Measurements from ENCODE around the gene ZFYVE9. TPM values are rescaled to one million over a fixed set of nuclear protein-coding genes. Genes with fewer than 3 reads are reported as not detected.

Gene ZFYVE9
- total RNA-seq, 1 donor from 2014 or later: 53.3 TPM

- DNase-seq: no peak
These were observed 251.3 kb downstream of the ZFYVE9 start for GRCh38 chr1:52393174-52393573.

Other genes starting within 250 kb of the ZFYVE9 start
- 0.51 TPM for gene RAB3B, start 151.4 kb upstream of the ZFYVE9 start, total RNA-seq
- gene KTI12, start 108.3 kb upstream of the ZFYVE9 start, total RNA-seq: 5.7 TPM
- 16.2 TPM for gene TXNDC12, start 86.9 kb upstream of the ZFYVE9 start, total RNA-seq
- 64.8 TPM for gene BTF3L4, start 85.8 kb upstream of the ZFYVE9 start, total RNA-seq
- gene CC2D1B, start 224.1 kb downstream of the ZFYVE9 start, total RNA-seq: 17.6 TPM

Data from tongue (tissue), 2 donors.